ENCODE data around the gene GAB3.

GAB3 gene

GRCh38 chrX:154730253-154730891 lies 20.5 kb downstream of the GAB3 start:
- TF ChIP-seq CTCF (conservative IDR thresholded peaks at IDR 0.05; ENCODE audit: low read length) = no peak
- DNase-seq (ENCODE audit: low read depth) = peak; percentile 89
- H3K4me3 ChIP-seq (ENCODE audit: low read length) = no peak overlapping the region

- no peak for TF ChIP-seq CTCF (conservative IDR thresholded peaks at IDR 0.05; ENCODE audit: low read length)
- no peak overlapping the region for H3K4me3 ChIP-seq (ENCODE audit: low read length)
- no peak for DNase-seq (ENCODE audit: low read depth)
Measured at GRCh38 chrX:154729439-154729838, 21.4 kb downstream of the GAB3 start.

GRCh38 chrX:154728431-154729190 lies 22.3 kb downstream of the GAB3 start:
- no peak for DNase-seq (ENCODE audit: low read depth)
- H3K4me3 ChIP-seq (ENCODE audit: low read length) = no peak overlapping the region
- TF ChIP-seq CTCF (conservative IDR thresholded peaks at IDR 0.05; ENCODE audit: low read length) = no peak

DNA sequence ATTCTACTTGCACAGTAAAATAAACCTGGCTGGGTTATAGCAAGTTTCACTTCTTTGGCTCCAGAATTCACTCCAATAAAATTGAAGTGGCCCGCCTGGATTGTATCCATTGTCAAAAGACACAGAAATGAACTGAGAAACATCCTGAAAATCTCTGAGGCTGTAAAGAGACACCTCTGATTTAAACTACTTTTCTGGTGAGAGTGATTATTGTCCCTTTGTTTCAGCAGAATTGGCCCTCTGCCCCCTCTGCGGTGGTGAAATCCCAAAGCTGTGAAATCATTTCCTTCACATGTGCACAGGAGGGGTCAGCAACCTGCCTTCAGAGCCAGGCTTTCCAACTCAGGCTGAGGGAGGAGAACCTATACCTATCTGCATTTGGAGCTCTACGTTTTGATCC lies 23.0 kb downstream of the GAB3 start:
- peak; percentile 61 for DNase-seq (ENCODE audit: low read depth)
- no peak overlapping the region for H3K4me3 ChIP-seq (ENCODE audit: low read length)
- TF ChIP-seq CTCF (conservative IDR thresholded peaks at IDR 0.05; ENCODE audit: low read length) = no peak

DNA sequence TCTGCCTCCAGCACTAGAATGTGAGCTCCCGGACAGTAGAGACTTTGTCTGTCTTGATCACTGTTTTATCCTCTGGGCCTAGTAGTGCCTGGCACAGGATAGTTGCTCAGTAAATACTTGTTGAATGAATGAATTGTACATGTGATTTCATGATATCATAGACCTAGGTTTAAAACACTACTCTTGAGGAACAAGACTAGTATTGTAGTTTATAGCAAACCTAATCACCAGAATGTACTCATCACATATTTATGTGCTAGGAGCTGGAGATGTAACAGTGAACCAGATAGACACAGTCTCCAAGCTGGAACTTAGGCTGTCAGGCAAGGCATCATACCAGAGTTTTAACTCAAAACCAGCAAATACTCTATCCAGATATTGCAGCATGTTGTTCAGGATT lies 23.5 kb downstream of the GAB3 start:
- no peak for DNase-seq (ENCODE audit: low read depth)
- H3K4me3 ChIP-seq (ENCODE audit: low read length) = no peak overlapping the region
- no peak for TF ChIP-seq CTCF (conservative IDR thresholded peaks at IDR 0.05; ENCODE audit: low read length)

- H3K4me3 ChIP-seq (ENCODE audit: low read length) = no peak overlapping the region
- TF ChIP-seq CTCF (conservative IDR thresholded peaks at IDR 0.05; ENCODE audit: low read length) = no peak
- DNase-seq (ENCODE audit: low read depth) = no peak
Measured at GRCh38 chrX:154724993-154725756, 25.7 kb downstream of the GAB3 start.
